Activated CD4-positive, alpha-beta T cell treated with anti-CD3 and anti-CD28 coated beads, Interleukin-2, Interleukin-6, amounts not matched to agents 100 ng/mL and 50 ng/mL, durations not matched to agents 16 hours and 8 hours (primary cell): ENCODE data around the gene ZNF212.
A peak's percentile ranks its signal among the peaks of the same experiment; 100 is the strongest.

Source experiments
- DNase-seq: peaks from one replicate; pipeline ENCODE4 v3.0.0-alpha.2; 2020

ZNF212 gene

DNA sequence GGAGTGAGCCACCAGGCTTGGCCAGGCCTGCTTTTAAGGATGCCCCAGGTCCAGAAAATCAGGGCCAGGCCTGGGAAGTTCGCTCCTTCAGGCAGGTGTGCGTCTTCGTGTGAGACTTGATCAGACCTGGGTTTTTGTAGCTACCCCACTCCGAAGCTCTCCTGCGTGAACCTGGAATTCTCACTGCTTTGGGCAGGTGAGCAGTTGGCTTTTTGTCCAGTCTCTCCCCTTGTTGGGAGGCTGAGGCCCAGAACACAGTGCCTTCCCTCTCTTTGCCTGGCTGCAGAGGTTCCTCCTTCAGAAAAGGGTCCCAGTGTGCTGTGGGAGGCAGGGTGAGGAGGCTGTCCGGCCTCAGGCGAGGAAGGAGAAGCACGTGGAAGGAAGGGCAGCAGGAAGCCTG, 49.8 kb downstream of the ZNF212 start:
- no peak for DNase-seq

GRCh38 chr7:149289856-149290255, 50.4 kb downstream of the ZNF212 start:
- no peak for DNase-seq

DNA sequence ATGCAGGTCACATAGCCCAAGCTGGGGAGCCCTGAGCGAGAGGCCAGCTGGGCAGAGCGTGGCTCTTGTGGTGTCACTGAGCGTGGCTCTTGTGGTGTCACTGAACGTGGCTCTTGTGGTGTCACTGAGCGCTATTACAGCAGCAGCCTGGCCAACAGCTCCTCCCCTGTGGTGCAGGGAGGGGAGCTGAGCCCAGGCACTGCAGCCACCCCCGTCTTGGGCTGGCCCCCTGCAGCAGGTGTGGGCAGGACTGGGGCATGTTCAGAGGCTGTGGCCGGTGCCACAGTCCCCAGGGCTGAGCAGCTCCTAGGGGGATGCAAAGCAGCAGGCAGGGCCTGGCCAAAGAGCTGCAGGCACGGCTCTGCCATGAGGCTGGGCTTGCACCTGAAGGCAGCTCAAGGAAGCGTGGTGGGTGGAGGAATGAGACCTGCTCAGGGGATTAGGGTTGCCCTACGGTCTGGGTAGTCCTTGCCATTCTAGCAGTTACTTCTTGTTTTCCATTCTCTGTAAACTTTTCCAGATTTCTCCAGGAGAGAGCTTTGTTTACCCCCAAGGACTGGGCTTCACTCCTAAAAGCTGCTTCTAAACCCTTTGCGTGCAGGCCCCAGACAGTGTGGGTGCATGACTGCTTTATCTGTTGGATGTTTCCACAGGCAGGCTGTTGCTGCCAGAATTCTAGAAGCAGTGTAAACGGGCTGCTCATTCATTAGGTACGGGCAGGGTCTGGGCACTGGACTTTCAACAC, 51.8 kb downstream of the ZNF212 start:
- DNase-seq, result peak; percentile 24

GRCh38 chr7:149291781-149292461, 52.5 kb downstream of the ZNF212 start:
- DNase-seq, result no peak

GRCh38 chr7:149292462-149292823, 53.0 kb downstream of the ZNF212 start:
- DNase-seq, result no peak

GRCh38 chr7:149293338-149293737, 53.9 kb downstream of the ZNF212 start:
- DNase-seq, result no peak

- DNase-seq, result no peak
Measured at GRCh38 chr7:149293946-149294633, 54.6 kb downstream of the ZNF212 start.

- DNase-seq, result no peak
Measured at GRCh38 chr7:149294634-149295480, 55.4 kb downstream of the ZNF212 start.

- DNase-seq, result no peak
Measured at GRCh38 chr7:149295481-149295850, 56.0 kb downstream of the ZNF212 start.

- no peak for DNase-seq
Measured at GRCh38 chr7:149296368-149296767, 56.9 kb downstream of the ZNF212 start.

- DNase-seq, result peak; percentile 22
Measured at GRCh38 chr7:149297034-149297755, 57.7 kb downstream of the ZNF212 start.

- no peak for DNase-seq
Measured at GRCh38 chr7:149300620-149301285, 61.3 kb downstream of the ZNF212 start.

GRCh38 chr7:149302222-149302621, 62.8 kb downstream of the ZNF212 start:
- DNase-seq, result no peak

- no peak for DNase-seq
Measured at GRCh38 chr7:149302865-149303264, 63.4 kb downstream of the ZNF212 start.

DNA sequence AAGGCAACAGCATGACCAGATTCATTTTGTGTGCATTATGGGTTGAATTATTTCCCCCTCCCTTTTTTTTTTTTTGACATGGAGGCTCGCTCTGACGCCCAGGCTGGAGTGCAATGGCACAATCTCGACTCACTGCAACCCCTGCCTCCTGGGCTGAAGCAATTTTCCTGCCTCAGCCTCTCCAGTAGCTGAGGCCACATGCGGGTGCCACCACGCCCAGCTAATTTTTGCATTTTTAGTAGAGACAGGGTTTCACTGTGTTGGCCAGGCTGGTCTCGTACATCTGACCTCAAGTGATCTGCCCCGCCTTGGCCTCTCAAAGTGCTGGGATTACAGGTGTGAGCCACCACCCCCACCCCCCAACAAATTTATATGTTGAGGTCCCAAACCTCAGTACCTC, 64.6 kb downstream of the ZNF212 start:
- DNase-seq, result no peak
